ENCODE data around the gene YARS2.
"Not testable (repeated sequence)": the region's sequence is repeated elsewhere in the genome, so short reads cannot be mapped to it uniquely, and the experiment has no call there.

Gene YARS2

DNA sequence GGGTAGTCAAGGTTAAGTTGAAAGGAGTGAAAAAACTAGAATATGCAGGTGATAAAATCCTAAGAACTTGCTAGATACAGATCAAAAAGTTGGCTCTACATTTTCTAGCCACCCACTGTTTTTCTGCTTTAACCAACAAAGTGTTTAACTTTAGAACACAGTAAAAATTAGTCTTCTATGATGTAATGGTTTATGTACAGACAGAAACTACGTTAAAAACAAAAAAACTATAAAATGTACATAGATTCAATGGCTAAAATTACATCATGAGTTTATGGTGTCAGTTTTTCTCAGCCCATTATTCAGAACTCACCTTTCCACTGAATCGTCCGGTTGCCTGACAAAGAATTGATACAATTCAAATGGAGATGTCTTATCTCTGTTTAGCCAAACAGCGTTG, 2.1 kb downstream of the YARS2 start:
- DNase-seq (ENCODE audit: low read depth in 2 of 2) = no peak

DNA sequence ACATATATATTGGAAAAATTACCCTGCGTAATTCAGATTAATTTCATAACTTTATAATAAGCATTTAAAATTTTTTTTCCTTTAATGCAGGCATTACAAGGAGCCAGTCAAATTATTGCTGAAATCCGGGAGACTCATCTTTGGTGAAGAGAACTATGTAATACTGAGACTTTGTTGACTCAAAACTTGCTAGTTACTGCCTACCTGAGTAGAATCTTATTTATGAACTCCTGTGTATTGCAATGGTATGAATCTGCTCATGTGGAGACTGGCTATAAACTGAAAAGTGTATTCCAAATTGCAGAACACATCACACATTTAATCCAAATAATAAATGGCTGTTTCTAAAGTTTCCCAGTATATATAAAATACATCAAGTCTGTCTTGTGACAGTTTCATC, 12.4 kb downstream of the YARS2 start:
- no peak for DNase-seq (ENCODE audit: low read depth in 2 of 2)

DNA sequence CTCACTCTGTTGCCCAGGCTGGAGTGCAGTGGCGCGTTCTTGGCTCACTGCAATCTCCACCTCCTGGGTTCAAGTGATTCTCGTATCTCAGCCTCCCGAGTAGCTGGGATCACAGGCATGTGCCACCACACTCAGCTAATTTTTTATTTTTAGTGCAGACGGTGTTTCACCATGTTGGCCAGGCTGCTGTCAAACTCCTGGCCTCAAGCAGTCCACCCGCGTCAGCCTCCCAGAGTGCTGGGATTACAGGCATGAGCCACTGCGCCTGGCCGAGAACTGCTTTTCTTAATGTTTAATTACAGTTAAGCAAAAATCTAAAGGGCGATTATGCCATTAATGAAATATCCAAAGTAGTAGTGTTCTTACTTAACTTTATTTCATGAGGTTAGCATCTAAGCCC, 13.6 kb downstream of the YARS2 start:
- no peak for DNase-seq (ENCODE audit: low read depth in 2 of 2)

DNA sequence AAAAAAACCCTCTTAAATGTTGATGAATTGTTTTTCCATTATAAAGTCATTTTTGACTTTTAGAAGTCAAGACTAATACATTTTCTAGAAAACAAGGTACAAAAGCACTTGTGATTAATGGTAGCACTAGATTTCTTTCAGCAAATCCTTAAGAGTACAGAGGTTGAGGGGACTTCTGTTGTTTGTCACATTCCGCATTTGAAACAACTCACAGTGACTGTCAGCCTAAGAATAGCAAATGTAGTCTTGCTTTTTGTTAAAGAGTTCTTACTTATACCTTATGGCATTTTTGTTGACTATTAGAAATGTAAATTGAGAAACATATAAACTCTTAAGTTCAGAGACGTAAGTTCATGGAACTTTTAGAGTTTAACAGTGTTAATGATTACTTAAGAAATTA, 16.4 kb downstream of the YARS2 start:
- no peak for DNase-seq (ENCODE audit: low read depth in 2 of 2)

- no peak for DNase-seq (ENCODE audit: low read depth in 2 of 2)
Observed at GRCh38 chr12:32737715-32738114, 18.0 kb downstream of the YARS2 start.

DNA sequence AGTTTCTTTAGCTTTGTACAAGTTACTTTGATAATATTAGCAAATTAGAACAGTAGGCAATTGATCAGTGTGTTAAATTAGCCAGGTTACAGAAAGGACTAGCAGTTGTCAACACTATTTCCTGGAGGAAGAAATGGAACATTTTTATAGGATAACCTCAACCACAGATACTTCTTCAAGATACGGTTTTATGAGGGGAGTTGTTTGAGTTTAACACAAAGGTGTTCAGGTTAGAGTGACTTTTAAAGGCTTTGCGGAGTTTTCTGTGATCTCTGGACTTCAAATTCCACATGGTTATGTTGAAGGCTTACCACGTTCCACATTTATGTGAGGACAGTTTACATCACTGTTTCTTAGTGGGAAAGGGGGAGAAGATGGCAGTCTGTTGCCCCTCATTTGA, 19.3 kb downstream of the YARS2 start:
- no peak for DNase-seq (ENCODE audit: low read depth in 2 of 2)

DNA sequence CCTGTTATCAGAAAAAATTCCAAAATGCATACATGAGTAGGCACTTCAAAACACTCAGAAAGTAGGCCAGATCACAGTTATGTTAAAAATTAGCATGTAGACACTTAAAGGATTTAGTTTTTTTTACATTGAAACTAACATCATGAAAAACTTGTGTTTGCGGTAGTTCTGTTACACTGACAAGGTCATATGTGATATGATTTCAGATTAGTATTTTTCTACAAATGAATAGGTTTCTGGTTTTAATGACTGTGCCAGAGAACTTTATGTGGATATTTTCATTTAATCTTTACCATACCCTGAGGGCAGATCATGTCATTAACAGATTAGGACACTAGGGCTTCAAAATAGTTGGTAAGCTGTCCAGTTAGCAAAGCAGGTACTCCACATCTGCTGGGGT, 20.7 kb downstream of the YARS2 start:
- DNase-seq (ENCODE audit: low read depth in 2 of 2) = no peak

- no peak for DNase-seq (ENCODE audit: low read depth in 2 of 2)
Observed at GRCh38 chr12:32727237-32727636, 28.5 kb downstream of the YARS2 start.

GRCh38 chr12:32726286-32726685, 29.4 kb downstream of the YARS2 start:
- no peak for DNase-seq (ENCODE audit: low read depth in 2 of 2)

DNA sequence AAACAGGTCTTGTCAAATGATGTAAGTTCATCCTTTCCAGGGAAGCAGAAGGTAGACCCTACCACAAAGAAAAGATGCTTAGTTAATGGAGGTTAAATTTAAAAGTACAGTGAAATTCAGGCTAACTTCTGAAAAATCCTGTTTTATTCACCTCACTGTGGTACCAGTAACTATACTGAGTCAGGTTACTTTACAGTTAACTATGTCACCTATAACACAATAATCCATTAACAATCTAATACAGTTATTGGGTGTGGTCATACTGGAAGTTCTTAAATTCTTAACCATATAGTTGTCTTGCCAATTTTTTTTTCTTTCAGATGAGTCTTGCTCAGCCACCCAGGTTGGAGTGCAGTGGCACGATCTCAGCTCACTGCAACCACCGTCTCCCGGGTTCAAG, 30.4 kb downstream of the YARS2 start:
- DNase-seq (ENCODE audit: low read depth in 2 of 2) = not testable (repeated sequence)

- no peak for DNase-seq (ENCODE audit: low read depth in 2 of 2)
Observed at GRCh38 chr12:32718926-32719325, 36.8 kb downstream of the YARS2 start.

GRCh38 chr12:32714772-32715171, 40.9 kb downstream of the YARS2 start:
- DNase-seq (ENCODE audit: low read depth in 2 of 2) = no peak

GRCh38 chr12:32708926-32709325, 46.8 kb downstream of the YARS2 start:
- DNase-seq (ENCODE audit: low read depth in 2 of 2) = no peak

GRCh38 chr12:32706335-32707024, 49.2 kb downstream of the YARS2 start:
- no peak for DNase-seq (ENCODE audit: low read depth in 2 of 2)

- no peak for DNase-seq (ENCODE audit: low read depth in 2 of 2)
Observed at GRCh38 chr12:32705783-32706182, 49.9 kb downstream of the YARS2 start.

DNA sequence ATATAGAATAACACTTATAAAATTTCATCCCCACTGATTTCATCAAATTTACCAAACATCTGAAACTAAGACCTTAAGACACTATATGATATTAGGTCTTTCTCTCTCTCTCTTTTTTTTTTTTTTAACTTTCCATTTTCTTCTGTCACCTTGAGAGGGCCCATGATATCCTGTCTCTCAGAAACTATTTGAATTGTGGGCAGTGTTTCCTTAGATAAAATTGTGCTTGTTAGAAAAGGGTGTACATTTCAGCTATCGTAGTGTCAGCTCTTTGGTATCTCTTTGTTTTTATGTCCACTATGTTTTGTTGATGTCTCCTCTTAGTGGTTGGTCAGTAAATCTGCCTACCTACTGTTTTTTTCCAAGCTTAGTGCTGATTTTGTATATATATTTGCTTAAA, 52.8 kb downstream of the YARS2 start:
- no peak for DNase-seq (ENCODE audit: low read depth in 2 of 2)

DNA sequence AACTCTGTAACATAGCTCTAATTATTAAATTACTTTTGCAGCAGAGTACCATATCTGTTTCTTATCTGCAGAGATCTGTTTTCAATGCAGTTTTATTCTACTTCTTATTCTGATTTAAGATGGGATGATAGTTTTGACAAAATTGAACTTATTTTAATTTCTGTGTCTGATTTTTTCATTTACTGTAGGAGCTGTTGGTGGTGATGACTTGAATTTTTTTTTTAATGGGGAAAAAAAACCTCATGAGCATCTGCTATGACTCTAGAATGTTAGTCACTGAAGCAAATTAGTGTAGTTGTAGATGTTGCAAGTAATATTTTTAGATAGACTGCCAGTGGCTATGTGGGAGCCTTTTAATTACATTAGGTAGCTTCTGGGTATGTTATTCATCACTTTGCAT, 53.2 kb downstream of the YARS2 start:
- no peak for DNase-seq (ENCODE audit: low read depth in 2 of 2)

DNA sequence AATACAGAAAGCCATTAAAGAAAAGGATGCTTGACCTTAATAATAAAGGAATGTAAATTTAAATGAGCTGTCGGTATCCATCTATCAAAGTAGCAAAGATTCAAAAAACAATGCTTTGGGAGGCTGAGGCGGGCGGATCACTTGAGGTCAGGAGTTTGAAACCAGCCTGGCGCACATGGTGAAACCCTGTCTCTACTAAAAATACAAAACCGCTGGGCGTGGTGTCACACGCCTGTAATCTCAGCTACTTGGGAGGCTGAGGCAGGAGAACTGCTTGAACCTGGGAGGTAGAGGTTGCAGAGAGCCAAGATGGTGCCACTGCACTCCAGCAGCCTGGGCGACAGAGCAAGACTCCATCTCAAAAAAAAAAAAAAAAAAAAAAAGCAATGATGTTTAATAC, 56.3 kb downstream of the YARS2 start:
- not testable (repeated sequence) for DNase-seq (ENCODE audit: low read depth in 2 of 2)

DNA sequence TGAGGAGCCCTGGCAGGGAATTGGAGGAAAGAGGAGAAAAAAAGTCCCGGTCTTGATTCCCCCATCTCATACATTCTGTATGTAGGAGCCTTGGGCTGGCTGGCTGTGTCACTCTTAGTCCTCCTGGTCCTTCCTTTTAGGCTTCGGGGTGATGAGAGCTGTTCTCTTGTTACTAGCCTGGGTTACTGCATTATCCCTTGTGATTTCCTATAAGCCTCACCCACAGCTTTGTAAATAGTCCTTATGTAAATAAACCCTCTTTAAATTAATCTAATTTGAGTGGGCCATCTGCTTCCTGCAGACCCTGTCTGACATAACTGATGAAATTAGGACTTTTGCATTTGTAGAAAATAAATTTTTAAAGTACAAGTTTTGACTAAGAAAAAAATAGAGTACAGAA, 57.4 kb downstream of the YARS2 start:
- DNase-seq (ENCODE audit: low read depth in 2 of 2) = no peak

DNA sequence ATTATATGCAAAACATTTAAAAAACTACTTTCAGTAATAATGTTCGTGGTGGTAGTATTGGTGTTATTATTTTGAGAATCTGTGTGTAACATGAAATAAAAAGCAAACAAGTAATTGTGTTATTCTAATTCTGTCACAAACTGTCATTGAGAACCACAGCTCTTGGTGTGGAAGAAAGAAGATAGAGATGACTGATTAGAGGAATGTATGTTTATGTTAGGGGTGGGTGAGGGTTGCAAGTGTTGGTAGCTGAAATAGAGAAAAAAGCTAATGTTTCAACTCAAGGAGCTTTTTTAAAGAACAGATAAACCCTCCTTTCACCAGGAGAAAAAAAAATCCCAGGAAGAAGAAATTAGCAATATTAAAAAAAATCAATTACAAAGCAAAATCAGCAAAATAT, 58.3 kb downstream of the YARS2 start:
- no peak for DNase-seq (ENCODE audit: low read depth in 2 of 2)

Data from stimulated activated CD4-positive, alpha-beta T cell treated with anti-CD3 and anti-CD28 coated beads, Interleukin-1b, Interleukin-23, amount 100 ng/mL, for 4 hours (primary cell).